ENCODE data around the gene MPDZ. TPM values are rescaled to one million over a fixed set of nuclear protein-coding genes. Genes with fewer than 3 reads are reported as not detected.

The MPDZ gene
- polyA plus RNA-seq, 3 donors, result 45.2 to 52.2 (median 47.7) TPM

DNA sequence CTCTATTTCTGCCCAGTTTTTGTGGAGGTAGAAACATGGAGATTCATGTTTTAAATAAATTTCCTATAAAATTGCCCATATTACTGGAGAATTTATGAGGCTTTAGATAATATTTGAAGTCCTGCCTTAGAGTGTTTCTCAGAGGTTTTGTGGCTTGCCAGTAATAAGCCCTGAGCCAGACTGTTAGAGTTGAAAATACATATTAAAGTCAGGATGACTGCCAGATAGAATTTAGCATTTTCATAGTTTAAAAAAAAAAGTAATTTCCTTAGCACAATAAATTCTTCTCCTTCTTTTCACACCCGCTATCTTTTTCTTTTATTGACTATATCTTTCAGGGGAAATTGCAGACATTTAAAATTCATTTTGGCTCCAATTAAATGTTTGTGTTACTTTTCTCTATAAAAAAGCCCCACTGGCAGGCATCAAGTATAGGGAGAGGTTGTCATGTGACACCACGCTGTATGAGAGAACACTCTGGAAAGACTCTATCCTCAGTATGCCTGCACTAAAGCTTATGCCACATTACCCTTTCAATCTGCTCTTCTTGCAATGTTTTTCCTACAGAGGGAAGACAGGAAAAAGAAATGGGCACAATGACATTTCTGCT, 135.2 kb downstream of the MPDZ start:
- no peak for DNase-seq (ENCODE audit: low read depth in 3 of 3, low spot score in 2 of 3)

DNA sequence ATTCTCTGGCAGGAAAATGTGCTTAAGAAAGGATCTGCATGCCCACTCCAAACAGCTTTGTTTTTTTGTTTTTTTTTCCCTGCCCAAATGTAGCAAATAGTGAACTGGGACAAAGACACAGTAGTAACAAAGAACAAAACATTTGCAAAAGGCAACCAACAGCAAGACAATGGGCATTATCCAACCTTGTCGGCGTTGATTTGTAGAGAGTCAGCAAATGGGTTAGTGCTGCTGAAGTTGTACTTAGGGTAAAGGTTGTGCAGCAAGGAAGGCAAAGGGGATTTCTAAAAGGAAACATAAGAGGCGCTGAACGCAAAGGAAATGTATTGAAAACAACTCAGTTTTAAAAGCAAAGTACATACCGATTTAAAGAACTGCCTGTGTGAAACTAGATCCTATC, 136.2 kb downstream of the MPDZ start:
- no peak for DNase-seq (ENCODE audit: low read depth in 3 of 3, low spot score in 2 of 3)

DNA sequence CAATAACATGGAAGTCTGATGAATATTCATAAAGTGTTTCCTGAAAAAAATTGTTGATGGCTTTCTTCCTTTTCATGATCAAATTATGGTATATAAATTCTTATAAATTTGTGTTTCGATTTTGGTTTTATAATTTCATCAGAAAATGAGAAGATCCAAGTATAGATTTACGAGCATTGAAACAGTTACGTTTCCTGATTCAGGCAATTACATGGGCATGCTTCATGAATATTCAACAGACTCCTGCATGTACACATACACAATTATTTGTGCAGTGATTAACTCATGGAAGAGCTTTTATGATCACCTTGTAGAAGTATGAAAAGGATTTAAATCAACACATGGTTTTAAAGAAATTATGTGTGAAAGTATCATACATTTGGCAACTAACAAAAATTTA, 136.7 kb downstream of the MPDZ start:
- DNase-seq (ENCODE audit: low read depth in 3 of 3, low spot score in 2 of 3), result no peak

DNA sequence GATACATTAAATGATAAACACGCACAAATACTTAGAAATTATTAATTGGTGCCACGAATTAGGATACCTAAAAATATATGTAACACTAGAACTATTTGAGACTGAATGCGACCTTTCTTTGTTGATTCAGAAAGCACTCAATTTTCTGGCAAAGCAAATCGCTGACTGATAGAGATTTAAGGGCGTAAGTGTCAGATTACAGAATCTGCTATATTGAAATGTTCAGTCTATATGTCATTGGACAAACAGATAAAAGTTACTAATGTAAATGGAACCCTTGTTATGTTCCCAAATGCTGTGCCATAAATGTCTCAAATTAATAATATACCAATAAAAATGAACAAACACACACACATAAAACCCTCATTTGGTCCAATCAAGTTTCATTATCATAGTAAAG, 137.9 kb downstream of the MPDZ start:
- no peak for DNase-seq (ENCODE audit: low read depth in 3 of 3, low spot score in 2 of 3)

DNA sequence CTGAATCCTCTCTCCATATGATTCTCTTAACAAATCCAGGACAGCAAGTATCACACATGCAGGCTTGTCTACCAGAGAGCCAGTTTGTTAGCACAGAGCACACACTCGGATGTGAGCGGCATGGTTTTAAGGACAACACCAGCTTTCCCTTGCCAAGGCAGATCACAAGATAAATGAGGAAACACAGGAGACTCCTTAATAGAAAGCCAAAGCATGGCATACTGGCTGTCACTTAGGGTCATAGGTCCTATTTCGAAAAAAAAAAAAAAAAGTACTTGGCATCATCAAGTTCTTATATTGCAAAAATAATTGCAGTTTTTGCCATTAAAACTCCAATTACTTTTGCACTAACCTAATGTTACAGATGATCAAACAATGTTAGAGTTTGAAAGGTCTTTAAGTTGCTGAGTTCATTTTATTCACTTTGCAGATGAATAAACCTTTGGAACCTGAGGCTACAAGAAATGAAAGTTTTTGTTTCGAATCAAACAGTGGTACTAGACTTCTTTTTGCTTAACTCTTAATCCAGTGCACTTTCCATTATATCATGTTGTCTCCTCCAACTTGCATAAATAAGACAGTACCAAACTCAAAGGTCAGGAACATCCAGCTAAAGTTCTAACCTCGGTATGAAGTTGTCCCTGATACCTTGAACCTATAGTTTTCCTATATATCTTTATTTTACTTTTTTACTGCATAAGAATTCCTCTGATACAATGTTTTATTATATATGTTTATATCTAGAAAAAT, 138.5 kb downstream of the MPDZ start:
- no peak for DNase-seq (ENCODE audit: low read depth in 3 of 3, low spot score in 2 of 3)

DNA sequence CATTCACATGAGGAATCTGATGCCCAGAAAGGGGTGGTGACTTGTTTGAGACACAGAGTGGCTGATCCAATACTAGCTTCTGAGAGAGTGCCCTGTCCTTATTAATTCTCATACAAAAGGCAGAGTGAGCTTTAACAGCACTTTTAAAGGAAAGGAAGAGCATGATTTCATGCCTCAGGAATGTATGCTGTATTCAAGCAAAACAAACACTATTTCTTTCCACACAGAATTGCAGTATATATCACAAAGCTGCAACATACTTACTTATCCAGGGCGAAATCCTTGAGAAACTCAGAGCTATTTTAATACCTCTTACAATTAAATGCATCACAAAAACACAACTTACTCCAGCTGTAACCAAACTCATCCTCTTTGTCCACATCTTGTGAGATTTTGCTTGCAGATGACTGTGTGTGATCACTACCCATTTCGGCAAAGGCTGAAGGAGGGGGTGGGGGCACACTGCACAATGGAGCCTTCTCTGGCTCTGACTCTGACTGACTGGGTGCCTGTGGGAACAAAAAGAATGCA, 139.8 kb downstream of the MPDZ start:
- no peak for DNase-seq (ENCODE audit: low read depth in 3 of 3, low spot score in 2 of 3)

DNA sequence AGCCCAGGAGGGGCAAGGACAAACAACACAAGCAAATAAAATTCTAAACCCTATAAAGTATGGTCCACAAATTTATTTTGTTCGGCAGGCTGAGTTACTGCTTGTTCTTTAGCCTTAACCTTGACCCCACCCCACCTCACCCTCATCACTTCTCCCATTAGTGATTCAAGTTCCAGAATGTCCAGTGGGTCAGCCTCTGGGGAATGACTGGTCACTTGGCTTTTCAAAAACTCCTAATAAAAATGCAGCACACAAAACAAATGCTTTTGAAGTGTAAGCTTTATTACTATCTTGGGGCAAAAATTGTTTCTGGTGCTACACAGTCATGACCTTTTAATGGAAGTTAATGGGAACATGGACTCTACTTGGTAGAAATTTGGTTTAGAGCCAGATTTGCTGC, 142.1 kb downstream of the MPDZ start:
- peak in 1 of 3 donors; percentile 29 for DNase-seq (ENCODE audit: low read depth in 3 of 3, low spot score in 2 of 3)

DNA sequence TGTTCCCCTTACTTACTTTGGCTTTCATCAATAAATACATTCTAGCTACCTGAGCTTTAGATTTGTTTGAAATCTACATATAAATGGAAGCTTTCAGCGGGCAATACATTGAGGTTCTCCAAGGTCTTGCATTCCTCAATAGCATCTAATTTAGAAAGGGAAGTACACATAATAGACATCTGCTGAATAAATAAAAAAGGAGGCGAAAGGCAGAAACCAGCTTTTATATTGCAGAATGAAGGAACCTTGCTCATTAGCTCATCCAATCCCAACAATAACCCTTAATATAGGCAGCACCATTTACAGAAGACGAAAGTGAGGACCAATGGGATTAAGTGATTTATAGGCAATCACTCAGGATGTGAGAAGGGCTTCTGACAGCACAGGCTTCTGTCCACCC, 147.5 kb downstream of the MPDZ start:
- no peak for DNase-seq (ENCODE audit: low read depth in 3 of 3, low spot score in 2 of 3)

DNA sequence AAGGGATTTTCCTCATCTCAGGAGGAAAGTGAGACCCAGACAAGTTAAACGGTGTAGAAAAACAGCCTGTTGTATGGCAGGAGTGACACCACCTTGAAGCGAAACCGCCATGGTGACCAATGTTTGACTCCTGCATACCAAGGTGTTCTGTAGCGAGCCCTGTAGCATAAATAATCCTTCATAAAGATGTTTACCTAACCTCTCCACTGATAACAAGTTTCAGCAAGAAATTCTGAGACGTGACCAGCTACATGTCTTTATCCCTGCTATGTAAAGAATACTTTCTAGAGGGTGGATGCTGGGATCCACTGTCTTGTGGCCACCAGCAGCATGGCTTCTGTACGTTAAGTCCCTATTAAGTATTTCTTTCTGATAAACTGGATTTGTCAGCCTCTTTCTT, 148.1 kb downstream of the MPDZ start:
- DNase-seq (ENCODE audit: low read depth in 3 of 3, low spot score in 2 of 3), result no peak

DNA sequence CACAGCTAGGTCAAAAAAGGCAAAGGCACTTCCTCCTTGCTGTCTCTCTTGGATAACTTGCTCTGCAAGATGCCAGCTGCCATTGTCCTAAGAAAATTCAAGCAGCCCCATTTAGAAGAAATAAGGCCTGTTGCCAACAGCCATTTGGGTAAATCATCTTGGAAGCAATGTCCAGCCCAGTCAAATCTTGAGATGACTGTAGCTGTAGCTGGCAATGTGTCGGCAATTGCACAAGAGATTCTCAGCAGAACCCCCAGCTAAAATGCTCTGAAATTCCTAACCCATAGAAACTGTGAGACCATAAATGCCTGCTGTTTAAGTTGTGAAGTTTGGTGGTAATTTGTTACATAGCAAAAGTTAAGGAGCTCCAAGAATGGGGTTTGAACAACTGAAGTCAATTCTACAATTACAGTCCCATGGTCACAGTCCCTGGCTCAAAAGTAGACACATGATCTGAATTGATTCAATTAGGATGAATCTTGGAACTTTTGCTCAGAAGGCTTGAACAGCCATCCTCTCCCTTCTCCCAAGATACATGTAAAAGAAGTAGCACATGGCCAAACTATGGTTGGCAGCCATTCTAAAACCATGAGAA, 151.1 kb downstream of the MPDZ start:
- DNase-seq (ENCODE audit: low read depth in 3 of 3, low spot score in 2 of 3), result no peak

DNA sequence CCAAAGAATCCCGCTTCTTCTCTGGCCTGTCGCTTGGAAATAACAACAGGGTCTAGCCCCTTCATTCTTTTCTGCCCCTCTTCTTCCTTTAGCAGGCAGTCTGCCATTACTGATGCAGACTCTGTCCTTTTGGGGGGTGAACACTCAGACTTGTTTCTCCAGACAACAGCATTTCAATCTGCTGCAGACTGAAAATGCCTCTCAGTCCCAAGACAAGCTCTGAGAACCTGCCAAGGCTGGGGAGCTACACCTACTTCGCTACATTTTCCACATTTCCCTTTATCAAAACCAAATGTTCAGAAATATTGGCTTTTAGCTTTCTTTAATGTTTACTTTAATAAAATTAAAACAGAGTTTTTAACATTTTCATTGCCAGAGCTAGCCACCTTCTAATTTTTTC, 152.4 kb downstream of the MPDZ start:
- no peak for DNase-seq (ENCODE audit: low read depth in 3 of 3, low spot score in 2 of 3)

DNA sequence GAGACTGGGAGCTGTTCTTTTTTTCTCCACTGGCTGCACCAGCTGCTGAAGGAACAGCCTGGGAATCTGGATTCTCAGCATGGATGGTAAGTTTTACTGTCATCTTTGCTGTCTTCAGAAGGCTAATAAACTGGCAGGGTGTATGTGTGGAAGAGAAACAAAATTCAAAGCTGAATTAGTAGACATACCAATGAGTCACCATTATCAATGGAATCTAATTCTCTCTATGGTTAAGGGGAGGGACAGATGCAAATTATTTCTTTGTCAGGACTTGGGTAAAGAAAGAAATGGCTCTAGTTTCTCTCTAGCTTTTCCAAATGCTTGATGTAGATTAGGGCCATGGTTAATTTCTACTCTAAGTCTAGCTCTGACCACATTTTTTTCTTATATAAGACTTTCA, 154.2 kb downstream of the MPDZ start:
- DNase-seq (ENCODE audit: low read depth in 3 of 3, low spot score in 2 of 3), result no peak

DNA sequence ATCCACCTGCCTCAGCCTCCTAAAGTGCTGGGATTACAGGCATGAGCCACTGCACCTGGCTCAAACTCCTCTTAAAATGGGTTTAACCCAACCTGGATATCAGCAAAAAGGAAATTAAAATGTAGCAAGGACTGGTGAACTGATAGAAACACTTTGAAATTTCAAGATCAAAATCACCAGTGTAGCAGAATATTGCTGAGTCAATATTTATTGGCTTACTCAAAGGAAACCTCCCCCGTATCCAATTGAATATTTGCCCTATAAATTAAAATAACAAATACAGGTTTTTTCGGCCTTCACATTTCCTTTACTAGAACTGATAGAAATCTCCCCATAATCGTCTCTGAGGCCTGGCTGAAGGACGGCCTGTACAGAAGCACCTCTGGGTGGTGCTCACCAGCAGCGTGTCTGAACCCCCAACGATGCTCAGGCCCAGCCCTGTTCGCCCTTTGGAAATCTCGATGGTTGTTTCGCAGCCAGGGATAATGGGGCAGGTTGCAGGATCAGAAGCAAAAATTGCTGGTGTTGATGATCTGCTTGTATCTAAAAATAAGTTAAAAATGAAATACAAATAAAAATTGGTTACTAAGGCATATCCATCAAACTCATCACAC, 156.6 kb downstream of the MPDZ start:
- no peak for DNase-seq (ENCODE audit: low read depth in 3 of 3, low spot score in 2 of 3)

DNA sequence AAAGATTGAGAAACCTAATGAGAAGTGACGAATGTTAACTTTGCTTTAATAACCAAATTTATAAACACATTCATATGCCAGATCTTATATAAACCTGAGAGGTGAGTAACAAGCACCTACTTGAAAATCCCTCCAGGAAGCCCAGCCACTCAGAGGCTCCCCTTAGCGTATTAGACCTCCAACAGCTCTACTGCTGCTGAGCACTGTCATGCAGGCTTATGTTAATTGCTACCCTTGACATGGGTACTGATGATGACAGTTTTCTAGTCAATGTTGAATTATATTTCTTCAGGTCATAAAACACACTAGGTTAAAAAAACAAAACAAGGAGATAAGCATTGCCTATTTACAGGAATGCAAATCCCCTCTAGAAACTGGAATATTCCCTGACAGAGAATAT, 161.2 kb downstream of the MPDZ start:
- no peak for DNase-seq (ENCODE audit: low read depth in 3 of 3, low spot score in 2 of 3)

DNA sequence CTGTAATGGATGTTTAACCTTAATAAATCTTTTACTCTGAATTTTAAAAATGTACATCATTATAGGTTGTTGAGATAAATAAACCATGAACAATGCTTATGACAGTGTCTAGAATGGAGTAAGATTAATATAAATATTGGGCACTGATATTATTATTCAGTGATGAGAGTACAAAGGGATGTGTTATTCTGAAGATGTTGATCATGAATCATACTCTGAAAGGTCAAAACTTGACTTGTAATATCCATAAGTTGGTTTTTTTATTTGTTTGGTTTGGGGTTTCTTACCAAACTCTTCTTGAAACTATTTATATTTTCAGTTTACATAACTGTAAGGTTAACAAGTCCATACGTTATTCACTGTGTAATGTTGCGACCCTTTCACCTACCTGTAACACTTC, 163.2 kb downstream of the MPDZ start:
- DNase-seq (ENCODE audit: low read depth in 3 of 3, low spot score in 2 of 3), result no peak

DNA sequence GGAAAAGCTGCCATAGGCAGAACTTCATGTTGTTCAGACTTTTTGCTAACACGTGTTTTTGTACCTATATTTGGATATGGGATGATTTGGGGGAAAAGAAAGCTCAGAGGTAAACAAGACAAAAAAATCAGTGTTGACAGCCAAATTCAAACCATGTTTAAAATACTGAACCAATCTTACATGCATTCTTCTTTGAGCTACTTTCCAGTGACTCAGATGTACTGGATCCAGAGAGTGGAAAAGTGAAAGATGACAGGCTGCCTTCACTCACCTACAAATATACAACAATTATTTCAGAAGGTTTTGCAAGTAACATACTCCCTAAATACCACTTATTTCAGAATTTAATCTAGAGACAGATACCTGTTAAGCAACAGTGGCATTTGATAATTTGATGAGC, 165.7 kb downstream of the MPDZ start:
- no peak for DNase-seq (ENCODE audit: low read depth in 3 of 3, low spot score in 2 of 3)

DNA sequence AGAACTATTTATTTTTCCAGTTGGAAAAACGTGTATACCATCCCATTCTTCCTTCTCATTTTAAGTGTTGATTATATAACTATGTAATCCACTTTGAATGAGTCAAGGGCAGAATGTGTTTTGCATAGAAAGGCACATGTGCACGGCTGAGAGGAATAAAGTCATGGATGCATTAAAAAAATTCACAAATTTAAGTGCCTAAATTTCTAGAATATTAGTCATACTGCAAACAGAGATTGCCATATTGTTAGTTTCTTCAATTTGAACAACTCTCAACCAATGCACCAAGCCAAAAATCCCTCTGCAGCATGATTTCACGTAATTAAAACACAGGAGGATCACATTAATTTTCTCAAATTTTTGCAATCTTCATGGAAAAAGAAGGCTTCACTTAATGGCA, 166.3 kb downstream of the MPDZ start:
- no peak for DNase-seq (ENCODE audit: low read depth in 3 of 3, low spot score in 2 of 3)

DNA sequence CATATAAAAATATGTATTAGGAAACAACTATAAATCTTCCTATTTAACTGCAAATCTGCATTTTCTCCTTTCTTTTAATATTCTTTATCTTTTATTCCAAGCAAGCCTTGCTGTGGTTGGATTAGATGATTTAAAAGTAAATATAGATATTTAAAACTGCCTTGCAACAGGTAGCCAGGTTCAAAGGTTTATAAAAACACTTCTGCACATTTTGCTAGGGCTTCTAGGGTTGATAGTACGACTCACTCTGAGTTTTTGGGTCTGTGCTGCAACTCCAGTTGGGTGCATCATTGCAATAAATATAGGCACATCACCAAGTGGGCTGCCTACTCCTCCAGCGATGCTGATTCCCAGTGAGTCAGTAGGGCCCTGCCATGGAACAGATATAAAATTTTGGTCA, 167.7 kb downstream of the MPDZ start:
- no peak for DNase-seq (ENCODE audit: low read depth in 3 of 3, low spot score in 2 of 3)

DNA sequence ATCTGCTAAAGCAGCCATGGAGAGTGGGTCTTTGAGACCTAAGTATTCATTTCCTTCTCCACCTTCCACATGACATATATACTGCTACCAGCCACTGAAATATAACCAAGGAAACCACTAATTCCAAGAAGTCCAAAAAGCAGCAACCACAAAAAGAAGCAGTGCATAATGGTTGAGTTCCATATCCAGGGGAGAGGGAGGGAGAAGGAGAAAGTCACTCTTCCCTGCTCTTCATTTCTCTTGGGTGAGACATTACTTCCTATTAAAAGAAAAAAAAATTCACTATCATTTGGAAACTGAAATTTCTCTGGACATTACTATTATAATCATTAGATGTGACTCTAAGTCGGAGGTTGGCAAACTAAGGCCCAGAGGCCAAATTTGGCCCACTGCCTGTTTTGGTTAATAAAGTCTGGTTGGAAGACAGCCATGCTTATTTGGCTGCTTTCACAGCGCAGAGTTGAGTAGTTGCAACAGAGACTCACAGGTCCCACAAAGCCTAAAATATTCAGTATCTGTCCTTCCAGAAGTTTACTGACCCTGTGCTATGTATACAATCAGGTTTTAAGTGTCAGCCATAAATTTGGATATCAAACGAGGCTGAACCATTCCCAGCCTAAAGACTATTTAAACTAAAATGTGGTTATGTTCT, 168.6 kb downstream of the MPDZ start:
- DNase-seq (ENCODE audit: low read depth in 3 of 3, low spot score in 2 of 3), result no peak

DNA sequence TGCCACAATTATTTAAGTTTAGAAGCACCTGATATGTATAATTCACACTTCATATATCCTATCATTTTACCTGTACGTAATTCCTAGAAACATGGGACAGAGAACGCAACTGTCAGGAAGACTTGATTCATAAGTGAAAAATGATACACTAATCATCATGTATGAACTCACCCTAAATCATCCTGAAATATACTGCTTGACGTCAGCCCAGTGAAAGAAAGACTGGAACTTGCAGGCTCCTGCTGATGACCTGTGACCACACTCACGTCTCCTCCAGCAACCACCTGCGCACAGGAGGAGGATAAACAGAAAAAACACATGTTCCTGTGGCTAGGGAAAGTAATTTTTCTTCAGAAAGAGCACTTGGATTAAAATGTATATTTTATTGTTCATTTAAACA, 169.7 kb downstream of the MPDZ start:
- no peak for DNase-seq (ENCODE audit: low read depth in 3 of 3, low spot score in 2 of 3)

DNA sequence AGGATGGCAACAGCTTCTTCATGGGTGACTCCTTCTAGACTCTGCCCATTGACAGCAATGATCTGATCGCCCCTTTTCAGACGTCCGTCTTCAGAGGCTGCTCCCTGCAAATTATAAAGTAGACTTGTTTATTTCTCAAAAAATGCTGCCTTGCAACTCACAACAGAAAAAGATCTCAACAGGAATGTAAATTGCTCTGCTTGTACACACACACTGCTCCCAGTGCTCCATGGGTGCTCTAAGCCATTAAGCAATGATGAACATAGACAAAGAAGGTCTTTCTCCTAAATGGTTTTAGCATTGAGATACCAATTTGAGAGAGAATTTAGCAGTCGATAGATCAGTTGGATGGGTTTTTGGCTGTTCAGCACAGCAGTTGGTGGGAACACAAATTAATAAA, 172.5 kb downstream of the MPDZ start:
- DNase-seq (ENCODE audit: low read depth in 3 of 3, low spot score in 2 of 3), result no peak

Measured in right renal cortex interstitium (tissue), 3 donors.